Loucy (cell line): ENCODE measurements around the gene NUF2.

Source experiments
- CTCF ChIP-seq: fragments of 200-600 bp; sonication (generic); conservative IDR thresholded peaks from 2 replicates; pipeline ENCODE4 v1.5.1; 2014; ENCODE audit warnings: mild to moderate bottlenecking, antibody characterized with exemption, low read length
- EZH2phosphoT487 ChIP-seq: fragments of 200-600 bp; IDR thresholded peaks from 2 replicates; pipeline ENCODE4 v1.6.1; 2018; ENCODE audit warnings: antibody characterized with exemption, mild to moderate bottlenecking, moderate library complexity, borderline replicate concordance

- TF ChIP-seq CTCF (no peak), EZH2phosphoT487 (no peak)
Measured at GRCh38 chr1:163308811-163309210, 12.9 kb upstream of the NUF2 start.
